ENCODE measurements around the gene KIF20B. TPM values are rescaled to one million over a fixed set of nuclear protein-coding genes. Genes with fewer than 3 reads are reported as not detected.
A peak's percentile ranks its signal among the peaks of the same experiment; 100 is the strongest.

The KIF20B gene
- total and polyA plus RNA-seq, 2 of the 13 experiments (the other 11 are each of a cell fraction or from before 2014, with no cell fraction given): 3.5 to 38.6 TPM

DNA sequence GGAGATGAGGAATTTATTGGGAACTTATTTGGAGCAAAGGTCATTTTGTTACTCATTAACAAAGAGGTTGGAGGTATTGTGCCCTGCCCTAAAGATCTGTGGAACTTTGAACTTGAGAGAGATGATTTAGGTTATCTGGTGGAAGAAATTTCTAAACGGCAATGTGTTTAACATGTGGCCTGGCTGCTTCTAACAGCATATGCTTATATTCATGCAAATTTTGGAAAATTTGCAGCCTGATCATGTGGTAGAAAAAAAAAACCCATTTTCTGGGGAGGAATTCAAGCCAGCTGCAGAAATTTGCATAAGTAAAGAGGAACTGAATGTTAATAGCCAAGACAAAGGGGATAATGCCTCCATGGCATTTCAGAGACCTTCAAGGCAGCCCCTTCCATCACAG is 45.7 kb upstream of the KIF20B start (continued):
- TF ChIP-seq, protein P1, sequence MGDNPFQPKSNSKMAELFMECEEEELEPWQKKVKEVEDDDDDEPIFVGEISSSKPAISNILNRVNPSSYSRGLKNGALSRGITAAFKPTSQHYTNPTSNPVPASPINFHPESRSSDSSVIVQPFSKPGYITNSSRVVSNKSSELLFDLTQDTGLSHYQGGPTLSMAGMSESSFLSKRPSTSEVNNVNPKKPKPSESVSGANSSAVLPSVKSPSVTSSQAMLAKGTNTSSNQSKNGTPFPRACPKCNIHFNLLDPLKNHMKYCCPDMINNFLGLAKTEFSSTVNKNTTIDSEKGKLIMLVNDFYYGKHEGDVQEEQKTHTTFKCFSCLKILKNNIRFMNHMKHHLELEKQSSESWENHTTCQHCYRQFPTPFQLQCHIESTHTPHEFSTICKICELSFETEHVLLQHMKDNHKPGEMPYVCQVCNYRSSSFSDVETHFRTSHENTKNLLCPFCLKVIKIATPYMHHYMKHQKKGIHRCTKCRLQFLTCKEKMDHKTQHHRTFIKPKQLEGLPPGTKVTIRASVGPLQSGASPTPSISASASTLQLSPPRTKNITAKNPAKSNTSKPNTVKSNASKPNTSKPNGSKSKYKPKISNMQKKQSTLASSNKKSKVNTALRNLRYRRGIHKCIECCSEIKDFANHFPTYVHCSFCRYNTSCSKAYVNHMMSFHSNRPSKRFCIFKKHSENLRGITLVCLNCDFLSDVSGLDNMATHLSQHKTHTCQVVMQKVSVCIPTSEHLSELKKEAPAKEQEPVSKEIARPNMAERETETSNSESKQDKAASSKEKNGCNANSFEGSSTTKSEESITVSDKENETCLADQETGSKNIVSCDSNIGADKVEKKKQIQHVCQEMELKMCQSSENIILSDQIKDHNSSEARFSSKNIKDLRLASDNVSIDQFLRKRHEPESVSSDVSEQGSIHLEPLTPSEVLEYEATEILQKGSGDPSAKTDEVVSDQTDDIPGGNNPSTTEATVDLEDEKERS (CRISPR knock-in tag; IDR thresholded peaks at IDR 0.05): peak; percentile 62; the same call in 1 of the 2 replicates
- TF ChIP-seq ZNF841 (CRISPR knock-in tag; IDR thresholded peaks at IDR 0.05; ENCODE audit: borderline replicate concordance) (peak; percentile 100), KAT8 (CRISPR knock-in tag; IDR thresholded peaks at IDR 0.05) (no peak), HNF1A (IDR thresholded peaks at IDR 0.05; ENCODE audit: low read depth) (peak; percentile 88), HNF1A (CRISPR knock-in tag; IDR thresholded peaks at IDR 0.05; ENCODE audit: borderline replicate concordance) (peak; percentile 91), HNF4G (IDR thresholded peaks at IDR 0.05; ENCODE audit: borderline replicate concordance, low read depth, low read length) (peak; percentile 60; the same call in 1 of the 2 replicates), HNF4G (CRISPR knock-in tag; IDR thresholded peaks at IDR 0.05; ENCODE audit: borderline replicate concordance, low read depth) (no peak), BCL6 (CRISPR knock-in tag; IDR thresholded peaks at IDR 0.05) (0 out of 2 replicates have a peak, but pooled peaks have one; percentile 7), CBX5 (CRISPR knock-in tag; IDR thresholded peaks at IDR 0.05; ENCODE audit: borderline replicate concordance) (no peak), HNF4A (CRISPR knock-in tag; IDR thresholded peaks at IDR 0.05) (peak; percentile 69), NCOR1 (IDR thresholded peaks at IDR 0.05; ENCODE audit: borderline replicate concordance, low read length) (peak; percentile 65; the same call in 1 of the 2 replicates), ZNF614 (CRISPR knock-in tag; IDR thresholded peaks at IDR 0.05; ENCODE audit: borderline replicate concordance) (0 out of 2 replicates have a peak, but pooled peaks have one; percentile 25), SETDB1 (CRISPR knock-in tag; IDR thresholded peaks at IDR 0.05; ENCODE audit: borderline replicate concordance) (peak; percentile 77; the same call in 1 of the 2 replicates), ZC3H13 (CRISPR knock-in tag; IDR thresholded peaks at IDR 0.05) (no peak), ARID5B (CRISPR knock-in tag; IDR thresholded peaks at IDR 0.05) (0 out of 2 replicates have a peak, but pooled peaks have one; percentile 24)
